Activated CD4-positive, alpha-beta T cell treated with anti-CD3 and anti-CD28 coated beads for 4 hours (primary cell): ENCODE measurements around the gene PAN2.
"Not testable (repeated sequence)": the region's sequence is repeated elsewhere in the genome, so short reads cannot be mapped to it uniquely, and the experiment has no call there.

Source experiments
- DNase-seq, 2 donors: peaks; one replicate each; pipeline ENCODE4 v3.0.0-alpha.2; 2020

Gene PAN2

GRCh38 chr12:56304276-56304675 is 29.5 kb downstream of the PAN2 start:
- DNase-seq = no peak

GRCh38 chr12:56300644-56301464 is 32.9 kb downstream of the PAN2 start:
- DNase-seq = no peak

GRCh38 chr12:56299853-56300643 is 33.8 kb downstream of the PAN2 start, which contains the start of gene CS:
TSS of gene CS (minus strand) at chr12:56300330. CDS start at chr12:56300201, 129 bp downstream.
- DNase-seq = peak; percentile 98 to 99

GRCh38 chr12:56299308-56299852 is 34.4 kb downstream of the PAN2 start:
- DNase-seq = peak; percentile 25 to 26

- DNase-seq = no peak
These were observed 35.0 kb downstream of the PAN2 start for GRCh38 chr12:56298828-56299227.

GRCh38 chr12:56297400-56297799 is 36.4 kb downstream of the PAN2 start:
- DNase-seq = no peak

GRCh38 chr12:56296295-56296694 is 37.5 kb downstream of the PAN2 start:
- DNase-seq = no peak

- no peak for DNase-seq
These were observed 40.0 kb downstream of the PAN2 start for GRCh38 chr12:56293795-56294194.

- no peak for DNase-seq
These were observed 45.0 kb downstream of the PAN2 start for GRCh38 chr12:56288705-56289387.

- no peak for DNase-seq
These were observed 47.6 kb downstream of the PAN2 start for GRCh38 chr12:56286044-56286830.

- DNase-seq = not testable (repeated sequence)
These were observed 49.5 kb downstream of the PAN2 start for GRCh38 chr12:56284263-56284662.

GRCh38 chr12:56282579-56282978 is 51.2 kb downstream of the PAN2 start:
- DNase-seq = no peak

GRCh38 chr12:56282030-56282429 is 51.8 kb downstream of the PAN2 start:
- DNase-seq = no peak

GRCh38 chr12:56280849-56281248 is 53.0 kb downstream of the PAN2 start:
- DNase-seq = no peak

- no peak for DNase-seq
These were observed 54.9 kb downstream of the PAN2 start for GRCh38 chr12:56278905-56279304.

- DNase-seq = no peak
These were observed 59.5 kb downstream of the PAN2 start for GRCh38 chr12:56274299-56274698.

- DNase-seq = not testable (repeated sequence)
These were observed 61.3 kb downstream of the PAN2 start for GRCh38 chr12:56272468-56272867.

GRCh38 chr12:56271031-56271430 is 62.8 kb downstream of the PAN2 start:
- no peak for DNase-seq

GRCh38 chr12:56267443-56268071 is 66.2 kb downstream of the PAN2 start:
- DNase-seq = no peak

GRCh38 chr12:56266693-56267442 is 66.9 kb downstream of the PAN2 start, which contains the start of gene COQ10A:
TSS of gene COQ10A (plus strand) at chr12:56266942. CDS start at chr12:56267119, 177 bp downstream.
- peak; percentile 85 to 91 for DNase-seq
